Right ventricle myocardium inferior (tissue), 1 donor: ENCODE data around the gene AGPAT2. TPM values are rescaled to one million over a fixed set of nuclear protein-coding genes. Genes with fewer than 3 reads are reported as not detected.

ENCODE experiments used
- ATAC-seq: fragments of 200-7000 bp; cut with Tn5 transposase; one replicate; pipeline ENCODE4 v1.9.1; 2020; ENCODE audit warnings: mild to moderate bottlenecking, moderate library complexity
- DNase-seq: peaks from one replicate; pipeline ENCODE4 v3.0.0; 2021; ENCODE audit errors: missing footprints
- intact Hi-C: fragments of 100-400 bp; cut with DNase I; formaldehyde crosslinking; loops from one replicate; pipeline ENCODE4 v1.11.0; 2022
- total RNA-seq: library from RNA; stranded (reverse); fragmentation: NEBNext Ultra II Directional; extraction: Animal tissue kit (Norgen Biotek cat#: 25700); gene quantifications from one replicate; pipeline ENCODE4 v1.2.1, GENCODE V29; 2021
- donor health status: DM: no; HTN: yes; CAD: no; lungs with severe emphysema.

The AGPAT2 gene
- total RNA-seq, 1 donor from 2014 or later = 57.9 TPM

DNA sequence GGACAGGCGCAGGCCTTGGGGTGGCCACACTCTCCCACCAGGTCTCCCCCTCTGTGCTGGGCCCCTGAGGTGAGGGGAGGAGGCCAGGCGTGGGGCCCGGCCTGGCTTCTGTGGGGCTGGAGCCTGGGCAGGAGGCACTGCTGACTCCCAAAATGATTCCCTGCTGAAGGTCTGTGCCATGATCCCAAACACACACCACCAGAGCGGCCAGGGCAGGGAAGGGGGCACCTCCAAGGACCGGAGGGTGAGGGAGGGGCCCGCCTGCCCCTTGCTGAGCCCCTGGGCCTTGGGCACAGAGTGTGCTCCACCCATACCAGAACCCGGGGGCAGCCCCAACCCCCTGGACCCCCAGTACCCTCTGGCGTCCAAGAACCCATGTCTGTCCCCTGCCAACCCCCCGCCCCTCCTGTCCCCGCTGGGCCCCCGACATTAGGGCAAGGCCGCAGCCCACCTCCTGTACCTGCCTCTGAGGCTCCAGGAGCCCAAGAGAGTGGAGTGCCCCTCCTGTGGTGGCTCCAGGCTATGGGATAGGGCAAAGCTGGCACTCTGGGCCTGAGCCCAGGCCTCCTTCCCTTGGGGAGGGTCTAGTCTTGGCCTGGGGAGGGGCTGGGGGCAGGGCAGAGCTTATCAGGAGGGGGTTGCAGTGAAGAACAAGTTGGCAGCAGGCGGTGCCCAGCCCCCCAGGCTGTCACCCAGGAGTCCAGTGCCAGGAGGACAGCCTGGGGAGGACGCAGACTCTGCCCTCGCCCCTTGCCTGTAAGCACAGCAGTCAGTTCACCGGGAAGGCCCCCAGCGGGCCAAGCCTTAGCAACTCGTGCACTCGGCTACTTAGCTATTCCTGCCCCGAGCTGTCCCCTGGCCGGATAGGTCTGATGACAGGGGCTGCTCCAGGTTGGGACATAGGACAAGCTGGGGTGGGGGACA, 27.1 kb downstream of the AGPAT2 start:
- DNase-seq (peak; percentile 69), ATAC-seq (no peak)
- intact Hi-C loops = no loop called here

DNA sequence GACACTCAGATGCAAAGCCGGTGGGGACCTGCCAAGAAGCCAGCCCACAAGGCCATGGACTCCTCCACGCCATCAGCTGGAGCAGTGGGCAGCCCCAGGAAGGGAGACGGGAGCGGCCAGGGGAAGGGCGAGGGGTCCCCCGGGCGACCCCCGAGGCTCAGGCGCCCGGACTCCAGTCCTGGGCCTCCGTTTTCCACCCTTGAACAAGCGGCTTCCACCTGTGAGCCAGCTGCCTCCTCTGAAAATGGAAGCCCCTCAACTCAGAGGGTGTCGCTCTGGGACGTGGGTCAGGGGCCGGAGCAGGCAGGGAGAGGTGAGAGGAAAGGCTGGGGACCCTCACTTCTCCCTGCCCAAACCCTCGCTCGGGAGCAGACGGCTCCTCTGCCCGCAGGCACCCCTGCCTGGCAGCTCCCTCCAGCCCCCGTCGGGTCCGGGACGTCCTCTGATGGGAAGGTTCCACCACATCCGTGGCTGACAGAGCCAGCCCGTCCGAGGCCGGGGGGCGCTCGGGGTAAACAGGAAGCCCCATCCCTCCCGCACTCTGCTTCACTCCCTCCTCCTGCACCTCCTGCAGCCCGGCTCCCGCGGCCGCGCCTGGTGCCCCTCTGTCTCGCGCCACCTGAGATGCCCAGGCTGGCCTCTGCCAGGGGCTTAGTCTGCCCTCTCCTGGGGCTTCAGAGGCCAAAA, 28.3 kb downstream of the AGPAT2 start:
- ATAC-seq (no peak), DNase-seq (no peak)
- intact Hi-C loops = no loop called here

DNA sequence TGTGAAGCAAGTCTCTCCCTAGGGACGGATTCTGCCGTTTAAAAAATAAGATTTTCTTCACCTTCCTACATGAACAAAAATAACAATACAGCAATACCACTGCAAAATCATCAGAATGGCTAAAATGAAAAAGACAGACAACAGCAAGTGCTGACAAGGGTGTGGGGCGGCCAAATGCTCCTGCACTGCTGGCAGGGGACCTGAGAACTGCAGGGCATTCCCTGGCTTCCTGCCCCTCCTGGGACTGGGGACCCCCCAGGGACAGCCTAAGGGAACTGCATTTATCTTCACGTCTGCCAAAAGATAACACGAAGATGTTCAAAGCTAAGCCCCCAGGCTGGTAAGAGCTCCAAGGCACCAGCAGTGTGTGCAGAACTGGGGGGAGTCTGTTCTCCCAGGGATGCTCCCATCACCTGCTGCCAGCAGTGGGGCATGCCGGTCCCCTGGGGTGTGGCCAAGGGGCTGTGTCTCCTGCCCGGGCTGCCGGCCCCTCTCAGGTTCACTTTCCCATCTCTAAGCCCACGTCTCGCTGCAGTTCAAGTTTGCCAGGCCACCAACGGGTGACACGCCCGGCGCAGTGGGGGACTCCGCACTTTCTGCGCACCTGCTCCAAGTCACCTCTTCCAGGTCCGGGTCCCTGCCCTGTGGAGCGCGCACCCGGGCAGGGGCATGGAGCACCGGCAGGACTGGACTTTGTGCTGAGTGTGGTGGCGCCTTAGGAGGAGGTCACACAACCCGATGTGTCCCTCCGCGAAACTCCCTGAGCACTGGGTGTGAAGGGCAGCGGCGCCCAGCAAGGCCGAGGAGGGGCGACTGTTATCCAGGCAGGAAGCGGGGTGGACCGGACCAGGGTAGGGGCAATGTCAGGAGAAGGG, 29.0 kb downstream of the AGPAT2 start:
- intact Hi-C loops = no loop called here
- no peak for DNase-seq
- ATAC-seq = no peak

DNA sequence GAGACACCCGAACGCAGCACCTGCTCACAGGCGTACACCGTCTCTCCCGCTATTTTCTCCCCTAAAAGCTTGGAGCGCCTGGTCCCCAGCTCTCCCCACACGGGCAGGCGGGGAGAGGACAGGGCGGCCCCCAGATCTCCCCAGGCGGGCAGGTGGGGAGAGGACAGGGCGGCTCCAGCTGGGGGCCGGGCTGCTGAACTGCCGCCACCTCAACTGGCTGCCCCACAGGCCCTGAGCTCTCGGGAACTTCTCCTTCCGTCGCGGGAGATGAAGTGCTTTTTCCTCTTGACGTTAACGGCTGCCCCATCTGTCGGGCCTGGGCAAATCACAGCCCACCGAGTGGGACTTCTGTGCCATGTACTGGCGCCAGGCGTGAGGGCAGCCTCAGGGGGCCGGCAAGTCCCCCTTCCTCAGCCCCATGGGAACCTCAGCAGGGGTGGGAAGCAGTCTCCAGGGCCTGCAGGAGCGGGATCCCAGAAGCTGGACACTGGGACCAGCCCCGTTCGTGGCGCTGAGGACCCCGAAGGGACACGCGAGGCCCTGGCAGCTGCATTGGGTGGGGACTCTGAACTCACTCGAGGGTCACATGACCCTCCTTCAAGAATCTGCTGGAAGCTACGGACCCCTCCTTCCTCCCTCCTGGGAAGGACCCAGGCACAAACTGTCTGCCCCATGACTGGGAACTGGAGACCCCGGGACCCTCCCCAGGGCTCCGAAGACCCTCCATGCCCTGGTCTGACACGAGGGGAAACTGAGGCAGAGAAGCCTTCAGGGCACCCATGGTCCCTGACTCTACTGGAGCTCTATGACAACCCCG, 30.3 kb downstream of the AGPAT2 start:
- ATAC-seq (no peak), DNase-seq (no peak)
- intact Hi-C loops = loop anchor here (1.0 kb wide), 1 partner anchor 11 kb away; no protein-coding TSS in a partner anchor

DNA sequence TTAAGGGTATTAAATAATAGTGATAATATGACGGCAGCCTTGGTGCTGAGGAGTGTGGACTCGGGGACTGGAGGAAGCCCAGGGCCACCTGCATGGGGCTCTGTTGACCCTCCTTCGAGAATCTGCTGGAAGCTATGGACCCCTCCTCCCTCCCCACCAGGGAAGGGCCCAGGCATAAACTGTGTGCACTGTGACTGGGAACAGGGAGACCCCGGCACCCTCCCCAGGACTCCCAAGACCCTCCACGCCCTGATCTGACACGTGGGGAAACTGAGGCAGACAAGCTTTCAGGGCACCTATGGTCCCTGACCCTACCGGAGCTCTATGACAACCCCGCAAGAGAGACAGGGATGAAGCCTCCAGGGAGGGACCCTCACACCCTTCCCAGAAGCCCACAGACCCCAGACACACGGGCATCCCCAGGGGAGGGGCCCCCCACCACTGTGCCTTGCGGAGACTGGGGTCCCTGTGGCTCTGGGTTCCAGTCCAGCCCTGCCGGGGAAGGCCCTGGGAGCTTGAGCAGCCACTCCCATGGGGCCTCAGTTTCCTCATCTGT, 31.0 kb downstream of the AGPAT2 start:
- ATAC-seq = peak; percentile 1
- intact Hi-C loops = loop anchor here (1.0 kb wide), 1 partner anchor 10 kb away; no protein-coding TSS in a partner anchor
- DNase-seq = no peak

DNA sequence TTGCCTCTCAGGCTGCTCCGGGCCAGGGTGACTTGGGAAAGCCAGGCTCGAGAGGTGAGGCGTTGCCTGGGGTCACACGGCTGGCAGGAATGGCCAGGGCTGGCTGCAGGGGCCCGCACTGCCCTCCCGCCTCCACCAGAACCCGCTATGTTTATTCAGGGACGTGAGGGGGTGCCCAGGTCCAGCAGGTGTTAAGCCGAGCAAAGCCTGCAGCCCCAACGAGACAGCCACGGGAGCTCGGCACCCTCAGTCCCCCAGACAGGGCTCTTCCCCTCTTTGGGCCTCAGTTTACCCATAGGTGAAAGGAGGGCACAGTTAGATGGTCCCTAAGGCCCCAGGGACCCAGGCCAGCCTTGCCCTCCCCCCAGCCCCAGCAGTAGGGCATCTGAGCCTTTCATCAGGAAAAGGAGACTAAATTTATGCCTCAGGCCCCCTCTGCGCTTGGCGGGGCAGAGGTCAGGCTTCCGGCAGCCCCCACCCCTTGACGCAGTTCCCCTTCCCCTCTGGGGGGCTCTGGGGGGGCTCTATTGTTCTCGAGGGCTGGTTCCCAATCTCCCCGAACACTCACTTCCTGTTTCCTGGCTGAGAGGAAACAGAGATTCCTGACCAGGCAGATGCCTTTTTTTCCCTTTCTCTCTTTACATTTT, 31.6 kb downstream of the AGPAT2 start:
- intact Hi-C loops = loop anchor here (1.0 kb wide), 1 partner anchor 9 kb away; no protein-coding TSS in a partner anchor
- DNase-seq (no peak), ATAC-seq (peak; percentile 37)

DNA sequence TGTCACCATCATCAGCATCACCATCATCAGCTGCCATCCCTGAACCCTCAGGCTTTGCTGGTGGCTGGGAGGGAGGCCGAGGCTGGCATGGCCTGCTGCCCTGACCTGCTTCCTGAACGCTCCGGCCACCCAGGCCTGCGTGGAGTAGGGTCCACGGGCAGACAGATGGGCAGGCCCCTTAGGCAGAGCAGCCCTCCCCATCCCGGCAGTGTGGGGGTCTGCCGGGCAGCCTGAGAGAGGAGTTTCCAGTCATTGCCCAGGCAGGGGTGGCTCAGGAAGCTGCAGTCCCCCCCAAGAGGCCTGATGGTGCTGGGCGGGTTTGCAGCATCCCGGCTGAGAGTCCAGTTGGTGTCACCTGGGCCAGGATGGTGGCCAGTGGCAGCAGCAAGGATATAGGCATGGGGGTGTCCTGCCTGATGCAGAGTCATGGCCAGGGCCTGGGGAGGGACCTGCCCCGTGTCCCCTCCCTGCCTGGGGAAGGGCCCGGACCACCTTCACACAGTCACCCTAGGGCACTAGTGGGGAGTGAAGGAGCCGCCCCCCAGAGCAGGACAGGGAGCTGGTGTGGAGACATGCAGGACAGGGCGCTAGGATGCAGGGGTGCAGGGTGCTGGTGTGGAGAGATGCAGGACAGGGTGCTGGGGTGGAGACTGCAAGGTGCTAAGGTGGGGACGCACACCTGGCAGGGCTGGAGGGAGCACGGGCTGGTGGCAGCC, 32.3 kb downstream of the AGPAT2 start:
- no peak for ATAC-seq
- DNase-seq = no peak
- intact Hi-C loops = no loop called here

DNA sequence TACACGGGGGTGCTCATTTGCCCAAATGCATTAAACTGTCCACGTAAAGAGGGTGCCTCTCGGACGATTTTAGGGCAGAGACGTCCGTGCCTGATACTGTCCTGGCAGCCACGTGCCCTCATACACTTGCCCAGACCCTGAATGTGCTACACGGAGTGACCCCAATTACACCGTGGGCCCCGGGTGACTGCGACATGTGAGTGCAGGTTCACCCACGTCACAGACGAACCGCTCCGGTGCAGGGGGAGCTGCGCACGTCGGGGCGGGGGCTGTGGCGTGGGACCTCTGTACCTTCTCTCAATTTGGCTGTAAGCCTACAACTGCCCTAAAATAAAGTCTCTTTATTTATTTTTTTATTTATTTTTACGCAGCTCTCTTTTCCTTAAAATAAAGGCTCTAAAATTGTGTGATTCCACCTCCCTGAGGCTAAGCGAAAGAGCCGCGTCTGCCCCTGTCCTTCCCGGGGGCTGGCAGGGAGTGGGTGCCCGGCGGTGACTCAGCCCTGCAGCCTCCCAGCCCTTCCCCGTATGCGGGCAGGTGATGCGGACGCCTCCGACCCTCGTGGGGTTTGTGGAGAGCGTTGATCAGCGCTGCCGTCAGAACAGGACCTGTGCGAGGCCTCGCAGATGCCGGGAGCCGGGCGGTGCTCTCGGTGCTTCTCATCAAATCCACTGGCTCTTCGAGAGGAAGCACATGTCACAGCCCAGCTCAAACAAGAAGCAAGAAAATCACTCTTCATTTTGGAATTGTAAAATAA, 33.8 kb downstream of the AGPAT2 start:
- no peak for DNase-seq
- intact Hi-C loops = no loop called here
- no peak for ATAC-seq

DNA sequence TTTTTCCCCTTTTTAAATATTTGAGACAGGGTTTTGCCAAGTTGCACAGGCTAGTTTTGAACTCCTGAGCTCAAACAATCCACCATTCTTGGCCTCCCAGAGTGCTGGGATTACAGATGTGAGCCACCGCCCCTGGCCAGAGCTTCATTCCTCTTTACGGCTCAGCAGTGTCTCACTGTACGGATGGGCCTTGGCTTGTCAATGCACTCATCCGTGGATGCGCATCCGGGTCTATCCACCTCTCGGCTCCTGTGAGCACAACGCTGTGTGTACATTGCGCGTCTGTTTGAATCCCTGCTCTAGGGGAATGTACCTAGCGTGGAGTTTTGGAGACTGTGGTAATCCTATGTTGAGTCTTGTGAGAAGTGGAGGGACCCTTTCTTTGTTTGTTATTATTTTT, 35.4 kb downstream of the AGPAT2 start:
- no peak for DNase-seq
- no peak for ATAC-seq
- intact Hi-C loops = no loop called here

DNA sequence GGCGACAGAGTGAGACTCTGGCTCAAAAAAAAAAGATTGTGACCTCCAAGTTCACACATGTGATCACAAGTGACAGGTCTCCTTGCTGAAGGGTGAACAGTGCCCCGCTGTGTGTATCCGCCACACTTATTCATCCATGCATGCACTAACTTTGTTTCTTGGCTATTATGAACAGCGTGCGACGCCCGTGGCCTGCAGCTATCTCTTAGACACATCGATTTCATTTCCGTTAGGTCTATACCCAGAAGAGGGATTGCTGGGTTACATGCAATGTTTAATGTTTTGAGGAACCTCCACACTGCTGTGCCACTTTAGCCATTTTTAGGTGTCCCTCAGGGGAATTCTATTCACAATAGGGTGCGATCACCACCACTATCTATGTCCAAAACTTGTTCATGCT, 36.6 kb downstream of the AGPAT2 start:
- intact Hi-C loops = no loop called here
- no peak for ATAC-seq
- no peak for DNase-seq

DNA sequence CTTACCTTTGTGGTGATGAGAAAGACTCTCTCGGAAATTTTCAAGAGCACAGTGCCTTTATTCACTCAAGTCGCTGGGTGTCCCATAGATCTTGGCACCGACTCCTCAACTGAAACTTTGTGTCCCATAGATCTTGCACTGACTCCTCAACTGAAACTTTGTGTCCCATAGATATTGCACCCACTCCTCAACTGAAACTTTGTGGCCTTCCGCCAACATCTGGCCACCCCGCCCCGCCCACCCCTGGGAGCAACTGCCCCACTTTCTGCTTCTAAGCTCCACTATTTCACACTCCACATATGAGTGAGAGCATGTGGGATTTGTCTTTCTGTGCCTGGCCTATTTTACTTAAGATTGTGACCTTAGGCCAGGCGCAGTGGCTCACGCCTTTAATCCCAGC, 37.2 kb downstream of the AGPAT2 start:
- ATAC-seq = no peak
- DNase-seq = no peak
- intact Hi-C loops = no loop called here

DNA sequence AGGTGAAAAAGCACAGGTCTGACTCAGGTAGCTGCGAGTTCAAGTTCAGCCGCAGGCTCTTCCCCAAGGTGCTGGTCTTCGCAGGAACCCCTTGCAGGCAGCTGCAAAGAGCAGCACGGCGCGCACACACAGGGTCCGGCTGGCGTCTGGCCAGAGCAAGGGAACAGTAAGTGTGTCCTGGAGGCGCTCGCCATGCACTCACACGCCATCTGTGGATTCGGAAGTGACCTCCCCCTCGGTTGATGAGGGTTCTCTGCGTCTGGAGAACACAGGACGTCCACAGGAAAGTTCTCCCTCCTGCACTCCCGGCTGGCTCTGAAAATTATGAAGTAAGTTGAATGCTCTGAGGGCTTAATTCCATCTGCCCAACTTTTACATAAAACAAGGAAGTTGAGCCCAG, 38.5 kb downstream of the AGPAT2 start:
- ATAC-seq (no peak), DNase-seq (peak; percentile 85)

DNA sequence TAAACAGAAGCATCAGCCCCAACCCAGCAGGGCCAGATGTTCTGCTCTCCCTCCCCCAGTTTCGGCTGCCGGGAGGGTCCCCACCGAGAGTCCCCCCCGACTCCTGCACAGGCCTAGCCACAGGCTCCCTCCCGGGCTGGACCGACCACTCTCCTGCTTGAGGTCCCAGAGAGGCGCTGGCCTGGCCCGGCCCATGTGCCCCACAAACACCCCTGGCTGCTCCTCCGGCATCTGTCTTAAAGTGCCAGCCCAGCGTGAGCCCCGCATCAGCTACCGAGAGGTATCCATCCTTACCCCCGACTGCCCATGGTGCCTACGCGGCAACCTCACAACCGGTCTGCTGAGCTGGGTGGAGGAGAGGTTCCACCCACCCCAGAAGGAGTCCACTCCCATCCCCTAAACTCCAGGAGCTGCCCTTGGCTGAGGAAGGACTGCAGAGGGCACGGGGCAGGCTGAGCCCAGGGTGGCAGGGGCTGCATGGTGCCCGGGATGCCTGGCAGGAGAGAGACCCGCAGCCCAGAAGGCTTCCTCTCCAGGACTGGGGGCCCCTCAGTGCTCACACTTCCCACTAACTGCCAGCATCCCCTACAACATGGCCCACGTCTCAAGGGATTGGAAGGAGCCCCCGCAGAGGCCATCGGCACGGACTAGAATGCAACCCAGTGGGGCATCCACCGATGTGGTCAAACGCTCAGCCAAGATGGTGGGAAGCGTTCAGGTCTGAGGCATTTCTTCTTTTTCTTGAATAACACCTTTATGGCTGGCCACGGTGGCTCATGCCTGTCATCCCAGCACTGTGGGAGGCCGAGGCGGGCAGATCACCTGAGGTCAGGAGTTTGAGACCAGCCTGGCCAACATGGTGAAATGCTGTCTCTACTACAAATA, 40.2 kb downstream of the AGPAT2 start:
- ATAC-seq (no peak), DNase-seq (no peak)
- intact Hi-C loops = loop anchor here (1.0 kb wide), 1 partner anchor 9 kb away; no protein-coding TSS in a partner anchor

More for the DNA sequence above, 38.5 kb downstream of the AGPAT2 start:
- intact Hi-C loops = no loop called here

DNA sequence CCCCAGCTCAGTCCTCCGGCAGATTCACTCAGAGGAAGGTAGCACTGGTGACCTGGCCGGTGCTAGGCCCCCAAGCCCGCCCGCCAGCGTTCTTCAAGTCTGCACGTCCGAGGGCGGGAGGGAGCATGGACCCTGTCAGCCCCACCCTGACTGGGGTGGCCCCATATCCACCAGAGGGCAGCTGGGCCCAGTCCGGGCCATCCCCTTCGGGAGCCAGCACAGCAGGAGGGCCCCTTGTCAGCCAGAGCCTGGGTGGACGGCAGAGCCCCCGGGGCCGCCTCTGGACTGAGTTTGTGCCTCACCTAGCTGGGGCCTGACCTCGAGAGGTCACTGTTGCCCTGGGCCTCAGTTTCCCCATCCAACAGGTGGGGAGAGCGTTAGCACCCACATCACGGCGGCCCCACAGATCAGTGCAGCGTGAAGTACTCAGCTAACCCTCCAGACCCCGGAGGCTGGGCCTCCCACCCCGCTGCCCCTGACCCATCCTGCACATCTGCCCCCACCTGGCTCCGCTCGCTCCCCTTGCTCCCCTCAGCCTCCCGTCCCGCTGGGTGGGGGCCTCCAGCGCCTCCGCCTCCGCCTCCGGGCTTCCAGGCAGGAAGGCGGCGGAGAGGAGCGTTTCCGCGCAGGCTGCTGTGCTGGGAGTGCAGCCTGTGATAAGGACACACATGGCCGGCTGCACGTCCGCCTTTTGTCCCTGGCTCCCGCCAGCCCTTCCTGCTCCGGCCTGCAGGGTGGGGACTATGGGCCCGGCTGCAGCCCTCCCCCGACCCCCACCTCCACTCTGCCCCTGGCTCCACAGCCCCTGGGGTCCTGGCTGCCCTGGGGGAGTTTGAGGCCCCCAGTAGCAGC, 41.1 kb downstream of the AGPAT2 start:
- DNase-seq = peak; percentile 86
- peak; percentile 60 for ATAC-seq
- intact Hi-C loops = loop anchor here (1.0 to 2.0 kb wide), 2 partner anchors 10 to 17 kb away; partner anchors contain the start of gene EGFL7
